Colonic mucosa (tissue), 4 donors: Measurements from ENCODE around the gene ACTN2. TPM values are rescaled to one million over a fixed set of nuclear protein-coding genes. Genes with fewer than 3 reads are reported as not detected.

Experiments
- DNase-seq: peaks from one replicate; pipeline ENCODE4 v3.0.0-alpha.2; 2020
- H3K27ac ChIP-seq: fragments of 200-600 bp; one replicate; pipeline ENCODE4 v1.8.0; 2021
- H3K27me3 ChIP-seq: fragments of 200-600 bp; one replicate; pipeline ENCODE4 v1.8.0; 2021
- H3K36me3 ChIP-seq: fragments of 200-600 bp; one replicate; pipeline ENCODE4 v1.8.0; 2021
- H3K4me1 ChIP-seq: fragments of 200-600 bp; one replicate; pipeline ENCODE4 v1.8.0; 2021; ENCODE audit warnings: mild to moderate bottlenecking
- H3K4me3 ChIP-seq: fragments of 200-600 bp; one replicate; pipeline ENCODE4 v1.8.0; 2021
- H3K9ac ChIP-seq, 2 donors: one replicate each; pipeline ENCODE4 v1.7.0; 2013; ENCODE audit warnings: control low read depth in 2 of 2, low read depth in 2 of 2, low read length in 2 of 2
- H3K9me3 ChIP-seq: fragments of 200-600 bp; one replicate; pipeline ENCODE4 v1.8.0; 2021
- intact Hi-C: fragments of 100-400 bp; cut with DNase I; formaldehyde crosslinking; loops from one replicate; pipeline ENCODE4 v1.14.1; 2022
- total RNA-seq, 2 donors: library from RNA; stranded (reverse); fragmentation: NEBNext Ultra II Directional in 1 of 2; extraction: Animal tissue kit (Norgen Biotek cat#: 25700) in 1 of 2; gene quantifications; one replicate each; pipeline ENCODE4 v1.2.1, GENCODE V29; 2021
- TF ChIP-seq, protein P1 (sequence below): fragments of 200-600 bp; IDR thresholded peaks from one replicate; pipeline ENCODE4 v1.8.0; 2022; ENCODE audit warnings: antibody characterized with exemption, mild to moderate bottlenecking
- donor health status: healthy.
- donor health status: DM: no; HTN: no; CAD: no.
- donor health status: DM: no; HTN: no; CAD: no.

Gene ACTN2
- total RNA-seq, 2 donors from 2014 or later: 0.05 to 0.72 TPM

- Histone ChIP-seq H3K4me3 (no peak overlapping the region), H3K4me1 (no peaks in the 10 kb centered on the region), H3K9me3 (no peaks in the 10 kb centered on the region), H3K27ac (no peak overlapping the region), H3K9ac (no peak overlapping the region), H3K27me3 (no peaks in the 10 kb centered on the region), H3K36me3 (no peaks in the 10 kb centered on the region)
- TF ChIP-seq, protein P1, sequence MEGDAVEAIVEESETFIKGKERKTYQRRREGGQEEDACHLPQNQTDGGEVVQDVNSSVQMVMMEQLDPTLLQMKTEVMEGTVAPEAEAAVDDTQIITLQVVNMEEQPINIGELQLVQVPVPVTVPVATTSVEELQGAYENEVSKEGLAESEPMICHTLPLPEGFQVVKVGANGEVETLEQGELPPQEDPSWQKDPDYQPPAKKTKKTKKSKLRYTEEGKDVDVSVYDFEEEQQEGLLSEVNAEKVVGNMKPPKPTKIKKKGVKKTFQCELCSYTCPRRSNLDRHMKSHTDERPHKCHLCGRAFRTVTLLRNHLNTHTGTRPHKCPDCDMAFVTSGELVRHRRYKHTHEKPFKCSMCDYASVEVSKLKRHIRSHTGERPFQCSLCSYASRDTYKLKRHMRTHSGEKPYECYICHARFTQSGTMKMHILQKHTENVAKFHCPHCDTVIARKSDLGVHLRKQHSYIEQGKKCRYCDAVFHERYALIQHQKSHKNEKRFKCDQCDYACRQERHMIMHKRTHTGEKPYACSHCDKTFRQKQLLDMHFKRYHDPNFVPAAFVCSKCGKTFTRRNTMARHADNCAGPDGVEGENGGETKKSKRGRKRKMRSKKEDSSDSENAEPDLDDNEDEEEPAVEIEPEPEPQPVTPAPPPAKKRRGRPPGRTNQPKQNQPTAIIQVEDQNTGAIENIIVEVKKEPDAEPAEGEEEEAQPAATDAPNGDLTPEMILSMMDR: no peak
- intact Hi-C loops: no loop called here
- DNase-seq: no peak
These were observed 16.2 kb upstream of the ACTN2 start for GRCh38 chr1:236670060-236670459.

DNA sequence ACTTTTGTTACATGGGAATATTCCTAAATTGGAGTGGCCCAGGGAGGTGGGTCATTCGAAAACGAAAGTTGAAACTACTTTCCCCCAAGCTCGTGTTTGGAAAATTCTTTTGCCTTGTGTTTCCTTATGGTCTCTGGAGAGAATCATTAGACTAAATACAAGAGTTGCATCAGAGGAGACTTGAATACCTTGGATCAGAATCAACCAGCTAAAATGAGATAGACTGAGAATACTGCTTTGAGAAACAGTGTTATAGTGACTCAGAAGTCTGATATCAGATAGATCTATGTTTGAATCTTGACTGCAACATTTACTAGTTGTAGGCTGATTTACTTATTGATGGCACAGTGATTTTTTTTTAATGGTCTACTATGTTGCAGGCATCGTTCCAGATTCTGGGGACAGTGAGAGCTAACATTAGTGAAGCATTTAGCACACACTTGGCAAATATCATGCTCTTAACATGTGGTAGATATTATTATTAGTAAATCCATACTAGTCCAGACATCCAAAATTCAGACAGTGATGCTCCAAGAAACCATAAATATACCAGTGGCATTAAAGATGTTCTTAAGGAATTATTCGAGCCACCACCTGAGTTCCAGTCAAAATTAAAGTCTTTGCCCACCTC is 12.9 kb upstream of the ACTN2 start:
- intact Hi-C loops: no loop called here
- Histone ChIP-seq H3K36me3 (no peaks in the 10 kb centered on the region), H3K9ac (no peak overlapping the region), H3K4me1 (no peaks in the 10 kb centered on the region), H3K9me3 (no peaks in the 10 kb centered on the region), H3K27me3 (no peaks in the 10 kb centered on the region), H3K27ac (no peak overlapping the region), H3K4me3 (no peak overlapping the region)
- no peak for DNase-seq
- TF ChIP-seq, protein P1: no peak

DNA sequence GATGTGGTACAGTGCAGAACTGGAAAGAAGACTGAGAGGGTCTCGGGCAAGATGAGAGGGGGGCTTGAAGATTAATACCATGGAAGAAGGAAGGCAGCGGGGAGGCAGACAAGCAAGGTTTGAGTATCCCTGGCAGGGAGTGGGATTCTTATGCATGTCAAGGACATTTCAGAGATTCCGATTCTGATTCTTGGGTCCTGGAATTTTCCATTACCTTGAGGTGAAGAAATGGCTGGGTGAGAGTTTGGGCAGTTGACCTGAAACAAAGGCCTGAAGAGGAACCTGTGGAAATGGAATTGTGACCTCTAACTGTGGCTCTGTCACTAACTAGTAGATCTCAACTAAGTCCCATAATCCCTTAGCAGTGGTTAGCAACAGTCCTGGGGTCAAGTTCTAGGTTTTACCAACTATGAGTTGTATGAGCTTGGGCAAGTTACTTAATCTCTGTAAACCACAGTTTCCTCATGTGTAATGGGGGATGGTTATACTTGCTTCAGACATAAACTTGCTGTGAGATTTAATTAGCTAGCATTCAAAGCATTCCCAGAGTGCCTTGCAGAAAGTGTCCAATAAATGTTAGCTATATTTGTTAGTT is 8.6 kb upstream of the ACTN2 start:
- H3K4me3 ChIP-seq: no peak overlapping the region
- no peaks in the 10 kb centered on the region for H3K9me3 ChIP-seq
- H3K9ac ChIP-seq: no peak overlapping the region
- no peak overlapping the region for H3K27ac ChIP-seq
- H3K4me1 ChIP-seq: no peaks in the 10 kb centered on the region
- TF ChIP-seq, protein P1: no peak
- H3K27me3 ChIP-seq: no peaks in the 10 kb centered on the region
- intact Hi-C loops: no loop called here
- H3K36me3 ChIP-seq: no peaks in the 10 kb centered on the region
- DNase-seq: no peak

- TF ChIP-seq, protein P1: no peak
- intact Hi-C loops: no loop called here
- no peaks in the 10 kb centered on the region for H3K9me3 ChIP-seq
- H3K4me3 ChIP-seq: no peak overlapping the region
- no peaks in the 10 kb centered on the region for H3K4me1 ChIP-seq
- H3K9ac ChIP-seq: no peak overlapping the region
- no peak overlapping the region for H3K27ac ChIP-seq
- DNase-seq: no peak
- no peaks in the 10 kb centered on the region for H3K36me3 ChIP-seq
- H3K27me3 ChIP-seq: no peaks in the 10 kb centered on the region
These were observed 5.1 kb upstream of the ACTN2 start for GRCh38 chr1:236681219-236681618.

- no peak for DNase-seq
- H3K36me3 ChIP-seq: no peaks in the 10 kb centered on the region
- no peak overlapping the region for H3K4me3 ChIP-seq
- H3K9me3 ChIP-seq: no peaks in the 10 kb centered on the region
- H3K27ac ChIP-seq: no peak overlapping the region
- TF ChIP-seq, protein P1: no peak
- intact Hi-C loops: no loop called here
- no peak overlapping the region for H3K9ac ChIP-seq
- H3K4me1 ChIP-seq: peaks cover 4% of the 10 kb centered on the region
- H3K27me3 ChIP-seq: peaks cover 4% of the 10 kb centered on the region
These were observed 938 bp upstream of the ACTN2 start for GRCh38 chr1:236685205-236685916.
